ENCODE measurements around the gene SLC4A8.

The SLC4A8 gene

GRCh38 chr12:51404627-51405026 lies 20.0 kb upstream of the SLC4A8 start:
- H3K4me3 ChIP-seq (ENCODE audit: low read length), result no peak overlapping the region
- DNase-seq (ENCODE audit: low read depth), result no peak
- no peak for TF ChIP-seq CTCF (conservative IDR thresholded peaks at IDR 0.05; ENCODE audit: low read depth, low read length)

GRCh38 chr12:51405801-51406207 lies 18.8 kb upstream of the SLC4A8 start:
- no peak for TF ChIP-seq CTCF (conservative IDR thresholded peaks at IDR 0.05; ENCODE audit: low read depth, low read length)
- H3K4me3 ChIP-seq (ENCODE audit: low read length), result no peak overlapping the region
- DNase-seq (ENCODE audit: low read depth), result no peak

GRCh38 chr12:51406290-51406689 lies 18.3 kb upstream of the SLC4A8 start:
- TF ChIP-seq CTCF (conservative IDR thresholded peaks at IDR 0.05; ENCODE audit: low read depth, low read length), result no peak
- no peak for DNase-seq (ENCODE audit: low read depth)
- H3K4me3 ChIP-seq (ENCODE audit: low read length), result no peak overlapping the region

GRCh38 chr12:51406859-51407258 lies 17.8 kb upstream of the SLC4A8 start:
- no peak overlapping the region for H3K4me3 ChIP-seq (ENCODE audit: low read length)
- no peak for DNase-seq (ENCODE audit: low read depth)
- no peak for TF ChIP-seq CTCF (conservative IDR thresholded peaks at IDR 0.05; ENCODE audit: low read depth, low read length)

- DNase-seq (ENCODE audit: low read depth), result no peak
- no peak for TF ChIP-seq CTCF (conservative IDR thresholded peaks at IDR 0.05; ENCODE audit: low read depth, low read length)
- H3K4me3 ChIP-seq (ENCODE audit: low read length), result no peak overlapping the region
Measured at GRCh38 chr12:51407604-51408003, 17.0 kb upstream of the SLC4A8 start.

GRCh38 chr12:51409846-51410245 lies 14.8 kb upstream of the SLC4A8 start:
- no peak overlapping the region for H3K4me3 ChIP-seq (ENCODE audit: low read length)
- TF ChIP-seq CTCF (conservative IDR thresholded peaks at IDR 0.05; ENCODE audit: low read depth, low read length), result no peak

GRCh38 chr12:51413149-51413548 lies 11.5 kb upstream of the SLC4A8 start:
- TF ChIP-seq CTCF (conservative IDR thresholded peaks at IDR 0.05; ENCODE audit: low read depth, low read length), result no peak
- H3K4me3 ChIP-seq (ENCODE audit: low read length), result no peak overlapping the region
- no peak for DNase-seq (ENCODE audit: low read depth)

More at GRCh38 chr12:51409846-51410245, 14.8 kb upstream of the SLC4A8 start:
- DNase-seq (ENCODE audit: low read depth), result no peak

Data from retinal pigment epithelial cell (primary cell).